SK-N-SH treated with all-trans-retinoic acid at 6 μM for 48 hours (cell line): ENCODE data around the gene FAM83D.
A peak's percentile ranks its signal among the peaks of the same experiment; 100 is the strongest.

Experiments used
- ATAC-seq: fragments of 200-7000 bp; cut with Tn5 transposase; 3 replicates; pipeline ENCODE4 v1.9.1; 2020; ENCODE audit warnings: mild to moderate bottlenecking, moderate library complexity
- ARNTL ChIP-seq: fragments of 450-650 bp; formaldehyde crosslinking; IDR thresholded peaks from 2 replicates; pipeline ENCODE4 v1.5.0; 2020; ENCODE audit warnings: low read depth, mild to moderate bottlenecking, moderate library complexity, borderline replicate concordance
- BACH2 ChIP-seq: fragments of 250-450 bp; sonication (Bioruptor Pico); IDR thresholded peaks from 2 replicates; pipeline ENCODE4 v1.9.0; 2021; ENCODE audit warnings: mild to moderate bottlenecking, borderline replicate concordance
- CSDC2 ChIP-seq: fragments of 250-450 bp; sonication (Bioruptor Pico); IDR thresholded peaks from 2 replicates; pipeline ENCODE4 v1.5.0; 2020; ENCODE audit warnings: mild to moderate bottlenecking, moderate library complexity
- ESRRG ChIP-seq: fragments of 250-450 bp; sonication (Bioruptor Pico); IDR thresholded peaks from 2 replicates; pipeline ENCODE4 v1.6.1; 2021; ENCODE audit warnings: mild to moderate bottlenecking
- GLIS3 ChIP-seq: fragments of 250-450 bp; sonication (Bioruptor Pico); IDR thresholded peaks from 2 replicates; pipeline ENCODE4 v1.5.0; 2020; ENCODE audit warnings: mild to moderate bottlenecking, moderate library complexity
- OSR1 ChIP-seq: fragments of 250-450 bp; sonication (Bioruptor Pico); IDR thresholded peaks from 2 replicates; pipeline ENCODE4 v1.8.0; 2022; ENCODE audit warnings: moderate library complexity, mild to moderate bottlenecking, inconsistent platforms
- PPARA ChIP-seq: fragments of 250-450 bp; sonication (Bioruptor Pico); IDR thresholded peaks from 2 replicates; pipeline ENCODE4 v1.5.0; 2020; ENCODE audit warnings: mild to moderate bottlenecking, borderline replicate concordance
- RARB ChIP-seq: fragments of 250-450 bp; sonication (Bioruptor Pico); IDR thresholded peaks from 2 replicates; pipeline ENCODE4 v1.8.0; 2021; ENCODE audit warnings: mild to moderate bottlenecking, moderate library complexity
- SNAI2 ChIP-seq: fragments of 250-450 bp; sonication (Bioruptor Pico); IDR thresholded peaks from 2 replicates; pipeline ENCODE4 v1.5.0; 2020; ENCODE audit warnings: mild to moderate bottlenecking, moderate library complexity
- TCF4 ChIP-seq: fragments of 250-450 bp; sonication (Bioruptor Pico); IDR thresholded peaks from 2 replicates; pipeline ENCODE4 v1.8.0; 2021; ENCODE audit warnings: mild to moderate bottlenecking, moderate library complexity, borderline replicate concordance
- ZC3H10 ChIP-seq: fragments of 250-450 bp; sonication (Bioruptor Pico); IDR thresholded peaks from 2 replicates; pipeline ENCODE4 v1.5.1; 2021; ENCODE audit warnings: mild to moderate bottlenecking, moderate library complexity
- ZFP30 ChIP-seq: fragments of 450-650 bp; formaldehyde crosslinking; IDR thresholded peaks from 2 replicates; pipeline ENCODE4 v1.5.0; 2022; ENCODE audit warnings: mild to moderate bottlenecking, moderate library complexity
- ZNF565 ChIP-seq: fragments of 450-650 bp; formaldehyde crosslinking; conservative IDR thresholded peaks from 2 replicates; pipeline ENCODE4 v1.5.0; 2020; ENCODE audit warnings: low read depth, mild to moderate bottlenecking, moderate library complexity
- ZNF70 ChIP-seq: fragments of 450-650 bp; formaldehyde crosslinking; IDR thresholded peaks from 2 replicates; pipeline ENCODE4 v1.5.0; 2020; ENCODE audit warnings: mild to moderate bottlenecking, moderate library complexity
- TF ChIP-seq, protein P1 (sequence below): fragments of 250-450 bp; sonication (Bioruptor Pico); IDR thresholded peaks from 2 replicates; pipeline ENCODE4 v1.5.1; 2021; ENCODE audit warnings: mild to moderate bottlenecking, moderate library complexity
- TF ChIP-seq, protein P2 (sequence below): fragments of 250-450 bp; sonication (Bioruptor Pico); IDR thresholded peaks from 2 replicates; pipeline ENCODE4 v1.5.0; 2020; ENCODE audit warnings: mild to moderate bottlenecking, moderate library complexity
- TF ChIP-seq, protein P3 (sequence below): fragments of 250-450 bp; sonication (Bioruptor Pico); IDR thresholded peaks from 2 replicates; pipeline ENCODE4 v1.8.0; 2020; ENCODE audit warnings: mild to moderate bottlenecking, moderate library complexity, borderline replicate concordance
- TF ChIP-seq, protein P4 (sequence below): fragments of 250-450 bp; sonication (Bioruptor Pico); IDR thresholded peaks from 2 replicates; pipeline ENCODE4 v1.5.1; 2020; ENCODE audit warnings: low read depth, mild to moderate bottlenecking, moderate library complexity

FAM83D gene, protein sequence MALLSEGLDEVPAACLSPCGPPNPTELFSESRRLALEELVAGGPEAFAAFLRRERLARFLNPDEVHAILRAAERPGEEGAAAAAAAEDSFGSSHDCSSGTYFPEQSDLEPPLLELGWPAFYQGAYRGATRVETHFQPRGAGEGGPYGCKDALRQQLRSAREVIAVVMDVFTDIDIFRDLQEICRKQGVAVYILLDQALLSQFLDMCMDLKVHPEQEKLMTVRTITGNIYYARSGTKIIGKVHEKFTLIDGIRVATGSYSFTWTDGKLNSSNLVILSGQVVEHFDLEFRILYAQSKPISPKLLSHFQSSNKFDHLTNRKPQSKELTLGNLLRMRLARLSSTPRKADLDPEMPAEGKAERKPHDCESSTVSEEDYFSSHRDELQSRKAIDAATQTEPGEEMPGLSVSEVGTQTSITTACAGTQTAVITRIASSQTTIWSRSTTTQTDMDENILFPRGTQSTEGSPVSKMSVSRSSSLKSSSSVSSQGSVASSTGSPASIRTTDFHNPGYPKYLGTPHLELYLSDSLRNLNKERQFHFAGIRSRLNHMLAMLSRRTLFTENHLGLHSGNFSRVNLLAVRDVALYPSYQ

DNA sequence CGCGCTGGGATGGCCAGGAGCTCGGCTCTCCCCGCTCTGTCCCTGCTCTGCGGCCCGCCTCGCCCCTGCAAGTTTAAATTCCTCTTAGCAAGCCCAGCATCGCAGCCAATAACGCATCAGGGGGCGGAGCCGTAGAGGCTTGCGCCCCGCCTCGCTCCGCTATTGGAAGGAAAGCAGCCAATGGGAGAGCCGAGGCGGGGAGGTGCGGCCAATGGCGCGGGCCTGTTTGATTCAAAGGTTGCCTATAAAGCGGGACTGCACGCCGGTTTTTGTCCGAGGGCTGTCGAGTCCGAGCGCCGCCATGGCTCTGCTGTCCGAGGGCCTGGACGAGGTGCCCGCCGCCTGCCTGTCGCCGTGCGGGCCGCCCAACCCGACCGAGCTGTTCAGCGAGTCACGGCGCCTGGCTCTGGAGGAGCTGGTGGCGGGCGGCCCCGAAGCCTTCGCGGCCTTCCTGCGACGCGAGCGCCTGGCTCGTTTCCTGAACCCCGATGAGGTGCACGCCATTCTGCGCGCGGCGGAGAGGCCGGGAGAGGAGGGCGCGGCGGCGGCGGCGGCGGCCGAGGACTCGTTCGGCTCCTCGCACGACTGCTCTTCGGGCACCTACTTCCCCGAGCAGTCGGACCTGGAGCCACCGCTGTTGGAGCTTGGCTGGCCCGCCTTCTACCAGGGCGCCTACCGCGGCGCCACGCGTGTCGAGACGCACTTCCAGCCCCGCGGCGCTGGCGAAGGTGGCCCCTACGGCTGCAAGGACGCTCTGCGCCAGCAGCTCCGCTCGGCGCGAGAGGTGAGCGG, at the start of gene FAM83D:
Gene FAM83D, plus strand, starts transcription at position 276 of the 792 bp plus-strand sequence. Its CDS starts 26 bp downstream, at position 302.
- ATAC-seq: peak; percentile 93
- no peak for TF ChIP-seq ZNF565
- TF ChIP-seq, protein P1, sequence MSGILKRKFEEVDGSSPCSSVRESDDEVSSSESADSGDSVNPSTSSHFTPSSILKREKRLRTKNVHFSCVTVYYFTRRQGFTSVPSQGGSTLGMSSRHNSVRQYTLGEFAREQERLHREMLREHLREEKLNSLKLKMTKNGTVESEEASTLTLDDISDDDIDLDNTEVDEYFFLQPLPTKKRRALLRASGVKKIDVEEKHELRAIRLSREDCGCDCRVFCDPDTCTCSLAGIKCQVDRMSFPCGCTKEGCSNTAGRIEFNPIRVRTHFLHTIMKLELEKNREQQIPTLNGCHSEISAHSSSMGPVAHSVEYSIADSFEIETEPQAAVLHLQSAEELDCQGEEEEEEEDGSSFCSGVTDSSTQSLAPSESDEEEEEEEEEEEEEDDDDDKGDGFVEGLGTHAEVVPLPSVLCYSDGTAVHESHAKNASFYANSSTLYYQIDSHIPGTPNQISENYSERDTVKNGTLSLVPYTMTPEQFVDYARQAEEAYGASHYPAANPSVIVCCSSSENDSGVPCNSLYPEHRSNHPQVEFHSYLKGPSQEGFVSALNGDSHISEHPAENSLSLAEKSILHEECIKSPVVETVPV (CRISPR knock-in tag): no peak
- TF ChIP-seq CSDC2 (CRISPR knock-in tag): no peak
- no peak for TF ChIP-seq PPARA
- no peak for TF ChIP-seq ZFP30 (CRISPR knock-in tag)

DNA sequence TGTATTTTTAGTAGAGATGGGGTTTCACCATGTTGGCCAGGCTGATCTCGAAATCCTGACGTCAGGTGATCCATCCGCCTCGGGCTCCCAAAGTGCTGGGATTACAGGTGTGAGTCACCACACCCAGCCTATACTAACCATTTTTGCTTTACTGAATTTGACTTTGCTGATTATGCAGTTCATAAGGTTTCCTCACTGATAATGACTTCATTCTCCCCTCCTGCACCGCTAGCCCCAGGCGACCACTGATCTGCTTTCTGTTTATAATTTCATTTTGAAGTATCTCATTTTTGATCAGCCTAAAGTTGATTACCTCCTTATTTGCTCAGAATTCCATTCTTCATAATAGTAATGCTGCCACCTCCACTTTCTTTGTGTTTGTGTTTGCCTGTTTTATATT, 48.7 kb upstream of the FAM83D start:
- ATAC-seq: no peak

DNA sequence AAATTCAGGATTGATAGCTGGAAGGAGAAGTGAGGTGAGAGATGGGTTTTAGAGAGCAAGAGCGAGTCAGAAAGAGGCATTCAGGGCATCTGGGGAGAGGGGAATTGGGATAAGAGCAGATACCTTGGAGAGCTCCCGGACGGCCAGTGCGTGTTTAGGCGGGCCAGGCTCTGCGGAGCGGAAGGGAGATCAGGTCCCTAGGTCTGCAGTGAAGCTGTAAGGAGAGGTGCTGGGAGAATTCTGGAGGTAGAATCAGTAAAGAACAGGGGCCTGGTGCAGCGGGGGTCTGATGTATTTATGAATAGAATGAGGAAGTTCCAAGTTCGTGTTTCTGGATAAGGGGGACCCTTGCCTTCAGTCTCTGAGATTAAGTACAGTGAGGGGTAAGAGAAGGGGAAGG, 47.4 kb upstream of the FAM83D start:
- TF ChIP-seq CSDC2 (CRISPR knock-in tag) (no peak), ARNTL (CRISPR knock-in tag) (no peak), OSR1 (CRISPR knock-in tag) (no peak), ZNF70 (CRISPR knock-in tag) (no peak)
- no peak for ATAC-seq

More for the DNA sequence above, 48.7 kb upstream of the FAM83D start:
- TF ChIP-seq GLIS3 (CRISPR knock-in tag) (no peak), TCF4 (CRISPR knock-in tag) (peak; percentile 73; the same call in 1 of the 2 replicates), ZFP30 (CRISPR knock-in tag) (no peak), ZC3H10 (CRISPR knock-in tag) (no peak)
- TF ChIP-seq, protein P2, sequence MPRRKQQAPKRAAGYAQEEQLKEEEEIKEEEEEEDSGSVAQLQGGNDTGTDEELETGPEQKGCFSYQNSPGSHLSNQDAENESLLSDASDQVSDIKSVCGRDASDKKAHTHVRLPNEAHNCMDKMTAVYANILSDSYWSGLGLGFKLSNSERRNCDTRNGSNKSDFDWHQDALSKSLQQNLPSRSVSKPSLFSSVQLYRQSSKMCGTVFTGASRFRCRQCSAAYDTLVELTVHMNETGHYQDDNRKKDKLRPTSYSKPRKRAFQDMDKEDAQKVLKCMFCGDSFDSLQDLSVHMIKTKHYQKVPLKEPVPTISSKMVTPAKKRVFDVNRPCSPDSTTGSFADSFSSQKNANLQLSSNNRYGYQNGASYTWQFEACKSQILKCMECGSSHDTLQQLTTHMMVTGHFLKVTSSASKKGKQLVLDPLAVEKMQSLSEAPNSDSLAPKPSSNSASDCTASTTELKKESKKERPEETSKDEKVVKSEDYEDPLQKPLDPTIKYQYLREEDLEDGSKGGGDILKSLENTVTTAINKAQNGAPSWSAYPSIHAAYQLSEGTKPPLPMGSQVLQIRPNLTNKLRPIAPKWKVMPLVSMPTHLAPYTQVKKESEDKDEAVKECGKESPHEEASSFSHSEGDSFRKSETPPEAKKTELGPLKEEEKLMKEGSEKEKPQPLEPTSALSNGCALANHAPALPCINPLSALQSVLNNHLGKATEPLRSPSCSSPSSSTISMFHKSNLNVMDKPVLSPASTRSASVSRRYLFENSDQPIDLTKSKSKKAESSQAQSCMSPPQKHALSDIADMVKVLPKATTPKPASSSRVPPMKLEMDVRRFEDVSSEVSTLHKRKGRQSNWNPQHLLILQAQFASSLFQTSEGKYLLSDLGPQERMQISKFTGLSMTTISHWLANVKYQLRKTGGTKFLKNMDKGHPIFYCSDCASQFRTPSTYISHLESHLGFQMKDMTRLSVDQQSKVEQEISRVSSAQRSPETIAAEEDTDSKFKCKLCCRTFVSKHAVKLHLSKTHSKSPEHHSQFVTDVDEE (CRISPR knock-in tag): peak; percentile 31; the same call in 1 of the 2 replicates
- TF ChIP-seq, all 23 proteins: peak for 2

DNA sequence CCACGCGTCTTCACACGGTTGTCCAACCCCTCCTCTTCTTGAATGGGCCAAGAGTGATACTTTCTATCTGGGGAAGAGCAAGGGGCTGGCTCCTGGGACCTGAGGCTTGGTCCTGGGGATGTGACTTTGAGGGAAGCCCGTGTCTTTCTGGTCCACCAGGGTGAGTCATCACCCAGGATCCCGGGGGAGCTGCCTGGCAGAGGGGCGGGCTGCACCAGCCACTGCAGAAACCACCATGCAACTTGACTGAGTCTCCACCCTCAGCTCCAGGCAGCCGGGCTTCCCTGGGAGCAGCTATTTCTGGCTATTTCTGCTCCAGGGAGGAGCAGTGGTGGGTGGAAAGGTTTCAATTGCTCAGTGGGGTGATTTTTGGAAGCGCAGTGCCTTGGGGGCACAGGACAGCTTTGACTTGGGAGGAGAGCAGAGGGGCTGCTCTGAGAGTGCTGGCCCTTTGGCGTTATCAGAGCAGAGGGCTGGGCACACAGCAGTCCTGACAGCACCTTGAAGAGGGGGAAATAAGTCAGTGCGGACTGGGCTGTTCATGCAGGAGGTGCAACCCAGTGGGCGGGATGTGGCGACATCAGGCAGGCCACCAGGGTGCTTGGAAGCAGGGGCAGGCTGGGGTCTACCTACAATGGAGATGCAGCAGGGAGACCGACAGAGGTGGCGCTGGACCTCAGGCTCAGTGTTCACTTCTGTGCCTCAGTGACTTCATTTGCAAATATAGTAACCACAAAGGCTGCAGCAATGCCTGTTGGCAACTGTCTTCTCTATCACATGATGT, 45.1 kb upstream of the FAM83D start:
- TF ChIP-seq, protein P3, sequence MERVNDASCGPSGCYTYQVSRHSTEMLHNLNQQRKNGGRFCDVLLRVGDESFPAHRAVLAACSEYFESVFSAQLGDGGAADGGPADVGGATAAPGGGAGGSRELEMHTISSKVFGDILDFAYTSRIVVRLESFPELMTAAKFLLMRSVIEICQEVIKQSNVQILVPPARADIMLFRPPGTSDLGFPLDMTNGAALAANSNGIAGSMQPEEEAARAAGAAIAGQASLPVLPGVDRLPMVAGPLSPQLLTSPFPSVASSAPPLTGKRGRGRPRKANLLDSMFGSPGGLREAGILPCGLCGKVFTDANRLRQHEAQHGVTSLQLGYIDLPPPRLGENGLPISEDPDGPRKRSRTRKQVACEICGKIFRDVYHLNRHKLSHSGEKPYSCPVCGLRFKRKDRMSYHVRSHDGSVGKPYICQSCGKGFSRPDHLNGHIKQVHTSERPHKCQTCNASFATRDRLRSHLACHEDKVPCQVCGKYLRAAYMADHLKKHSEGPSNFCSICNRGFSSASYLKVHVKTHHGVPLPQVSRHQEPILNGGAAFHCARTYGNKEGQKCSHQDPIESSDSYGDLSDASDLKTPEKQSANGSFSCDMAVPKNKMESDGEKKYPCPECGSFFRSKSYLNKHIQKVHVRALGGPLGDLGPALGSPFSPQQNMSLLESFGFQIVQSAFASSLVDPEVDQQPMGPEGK (CRISPR knock-in tag): no peak
- TF ChIP-seq CSDC2 (CRISPR knock-in tag) (no peak), ZNF70 (CRISPR knock-in tag) (no peak), RARB (CRISPR knock-in tag) (no peak), ARNTL (CRISPR knock-in tag) (no peak), SNAI2 (no peak), ZC3H10 (CRISPR knock-in tag) (no peak), BACH2 (CRISPR knock-in tag) (no peak), PPARA (no peak), ZFP30 (CRISPR knock-in tag) (no peak), OSR1 (CRISPR knock-in tag) (no peak), ESRRG (CRISPR knock-in tag) (no peak)
- TF ChIP-seq, protein P2 (CRISPR knock-in tag): no peak
- TF ChIP-seq, protein P4, sequence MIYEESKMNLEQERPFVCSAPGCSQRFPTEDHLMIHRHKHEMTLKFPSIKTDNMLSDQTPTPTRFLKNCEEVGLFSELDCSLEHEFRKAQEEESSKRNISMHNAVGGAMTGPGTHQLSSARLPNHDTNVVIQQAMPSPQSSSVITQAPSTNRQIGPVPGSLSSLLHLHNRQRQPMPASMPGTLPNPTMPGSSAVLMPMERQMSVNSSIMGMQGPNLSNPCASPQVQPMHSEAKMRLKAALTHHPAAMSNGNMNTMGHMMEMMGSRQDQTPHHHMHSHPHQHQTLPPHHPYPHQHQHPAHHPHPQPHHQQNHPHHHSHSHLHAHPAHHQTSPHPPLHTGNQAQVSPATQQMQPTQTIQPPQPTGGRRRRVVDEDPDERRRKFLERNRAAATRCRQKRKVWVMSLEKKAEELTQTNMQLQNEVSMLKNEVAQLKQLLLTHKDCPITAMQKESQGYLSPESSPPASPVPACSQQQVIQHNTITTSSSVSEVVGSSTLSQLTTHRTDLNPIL: no peak
- TF ChIP-seq, protein P1 (CRISPR knock-in tag): no peak
- ATAC-seq: no peak; the same call in 2 of the 3 replicates
